AG09309 (cell line): Measurements from ENCODE around the gene EML2.

Source experiments
- DNase-seq: peaks from one replicate; pipeline ENCODE4 v3.0.0-alpha.2; 2010; ENCODE audit warnings: low read depth
- H3K4me3 ChIP-seq: 2 replicates; pipeline ENCODE4 v1.5.1; 2011; ENCODE audit warnings: mild to moderate bottlenecking, low read depth, low read length, moderate library complexity; ENCODE audit not compliant: control insufficient read depth
- TF ChIP-seq, protein P1 (sequence below): IDR thresholded peaks from 2 replicates; pipeline ENCODE4 v1.5.1; 2011; ENCODE audit warnings: mild to moderate bottlenecking, low read depth, low read length, inconsistent platforms; ENCODE audit not compliant: insufficient read depth, control insufficient read depth; ENCODE audit errors: missing control alignments

The EML2 gene

DNA sequence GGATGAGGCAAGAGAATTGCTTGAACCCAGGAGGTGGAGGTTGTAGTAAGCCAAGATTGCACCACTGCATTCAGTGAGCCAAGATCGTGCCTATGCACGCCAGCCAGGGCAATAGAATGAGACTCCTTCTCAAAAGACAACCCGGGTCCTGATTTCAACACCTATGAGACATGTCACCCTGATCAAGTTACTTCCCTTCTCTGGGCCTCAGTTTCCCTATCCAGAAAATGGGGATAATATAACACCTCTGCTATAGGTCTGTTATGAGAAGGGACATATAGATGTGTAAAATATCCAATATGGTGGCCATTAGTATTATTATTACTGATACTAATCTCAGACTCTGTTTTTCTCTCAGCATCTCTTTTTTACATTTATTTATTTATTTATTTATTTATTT is 15.9 kb upstream of the EML2 start:
- TF ChIP-seq, protein P1, sequence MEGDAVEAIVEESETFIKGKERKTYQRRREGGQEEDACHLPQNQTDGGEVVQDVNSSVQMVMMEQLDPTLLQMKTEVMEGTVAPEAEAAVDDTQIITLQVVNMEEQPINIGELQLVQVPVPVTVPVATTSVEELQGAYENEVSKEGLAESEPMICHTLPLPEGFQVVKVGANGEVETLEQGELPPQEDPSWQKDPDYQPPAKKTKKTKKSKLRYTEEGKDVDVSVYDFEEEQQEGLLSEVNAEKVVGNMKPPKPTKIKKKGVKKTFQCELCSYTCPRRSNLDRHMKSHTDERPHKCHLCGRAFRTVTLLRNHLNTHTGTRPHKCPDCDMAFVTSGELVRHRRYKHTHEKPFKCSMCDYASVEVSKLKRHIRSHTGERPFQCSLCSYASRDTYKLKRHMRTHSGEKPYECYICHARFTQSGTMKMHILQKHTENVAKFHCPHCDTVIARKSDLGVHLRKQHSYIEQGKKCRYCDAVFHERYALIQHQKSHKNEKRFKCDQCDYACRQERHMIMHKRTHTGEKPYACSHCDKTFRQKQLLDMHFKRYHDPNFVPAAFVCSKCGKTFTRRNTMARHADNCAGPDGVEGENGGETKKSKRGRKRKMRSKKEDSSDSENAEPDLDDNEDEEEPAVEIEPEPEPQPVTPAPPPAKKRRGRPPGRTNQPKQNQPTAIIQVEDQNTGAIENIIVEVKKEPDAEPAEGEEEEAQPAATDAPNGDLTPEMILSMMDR, result no peak

DNA sequence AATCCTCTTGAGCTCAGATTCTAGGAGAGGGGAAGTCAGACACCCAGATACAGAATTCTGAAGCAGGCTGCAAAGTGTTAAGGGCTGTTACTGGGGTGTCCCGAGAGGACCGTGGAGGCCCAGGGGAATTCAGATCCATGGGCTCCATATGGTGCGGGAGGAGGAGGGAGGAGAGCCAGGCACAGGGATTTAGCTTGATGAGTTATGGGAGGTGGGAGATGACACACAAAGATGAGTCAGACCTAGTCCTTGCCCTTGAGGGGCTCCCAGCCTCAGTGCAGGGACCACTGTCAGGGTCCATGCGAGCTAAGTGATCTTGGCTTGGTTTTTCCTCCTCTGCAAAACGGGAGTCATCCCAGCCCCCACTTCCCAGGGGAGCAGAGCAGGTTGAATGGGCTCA is 14.4 kb upstream of the EML2 start:
- DNase-seq, result no peak
- TF ChIP-seq, protein P1, result no peak
- no peak overlapping the region for H3K4me3 ChIP-seq

More for the DNA sequence above, 15.9 kb upstream of the EML2 start:
- no peak overlapping the region for H3K4me3 ChIP-seq
- DNase-seq, result no peak

DNA sequence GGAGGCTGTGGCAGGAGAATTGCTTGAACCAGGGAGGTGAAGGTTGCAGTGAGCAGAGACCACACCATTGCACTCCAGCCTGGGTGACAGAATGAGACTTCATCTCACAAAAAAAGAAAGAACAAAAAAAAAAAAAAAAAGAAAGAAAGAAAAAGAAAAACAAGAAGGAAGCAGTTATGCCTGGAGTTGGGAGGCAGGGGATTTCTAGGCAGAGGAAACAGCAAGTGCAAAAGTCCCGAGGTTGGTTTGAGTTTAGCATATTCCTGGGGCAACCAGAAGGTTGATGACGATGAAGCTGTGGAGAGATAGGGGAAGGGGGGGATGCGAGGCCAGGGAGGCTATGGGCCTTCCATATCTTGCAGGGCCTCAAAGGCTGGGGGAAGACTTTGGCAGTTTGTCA is 11.5 kb upstream of the EML2 start:
- DNase-seq, result no peak
- no peak overlapping the region for H3K4me3 ChIP-seq
- TF ChIP-seq, protein P1, result no peak

DNA sequence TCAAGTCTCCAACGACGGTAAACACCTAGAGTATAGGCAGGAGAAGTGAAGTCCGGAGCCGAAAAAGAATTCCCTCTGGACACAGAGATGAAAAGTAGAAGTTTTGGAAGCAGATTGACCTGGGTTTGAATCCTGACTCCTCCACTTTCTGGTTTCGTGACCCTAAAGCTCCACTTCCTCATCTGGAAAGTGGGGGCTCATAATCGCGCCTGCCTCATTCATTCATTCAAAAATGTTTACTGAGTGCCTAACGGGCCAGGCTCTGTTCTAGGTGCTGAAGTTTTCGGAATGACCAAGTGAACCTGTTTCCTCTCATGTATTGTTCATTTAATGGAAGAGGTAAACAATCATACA is 7.1 kb upstream of the EML2 start:
- H3K4me3 ChIP-seq, result no peak overlapping the region
- no peak for DNase-seq
- TF ChIP-seq, protein P1, result no peak

GRCh38 chr19:45645631-45646344 is 6.6 kb upstream of the EML2 start:
- TF ChIP-seq, protein P1, result no peak
- DNase-seq, result no peak
- peak overlapping the region; percentile 42 for H3K4me3 ChIP-seq

DNA sequence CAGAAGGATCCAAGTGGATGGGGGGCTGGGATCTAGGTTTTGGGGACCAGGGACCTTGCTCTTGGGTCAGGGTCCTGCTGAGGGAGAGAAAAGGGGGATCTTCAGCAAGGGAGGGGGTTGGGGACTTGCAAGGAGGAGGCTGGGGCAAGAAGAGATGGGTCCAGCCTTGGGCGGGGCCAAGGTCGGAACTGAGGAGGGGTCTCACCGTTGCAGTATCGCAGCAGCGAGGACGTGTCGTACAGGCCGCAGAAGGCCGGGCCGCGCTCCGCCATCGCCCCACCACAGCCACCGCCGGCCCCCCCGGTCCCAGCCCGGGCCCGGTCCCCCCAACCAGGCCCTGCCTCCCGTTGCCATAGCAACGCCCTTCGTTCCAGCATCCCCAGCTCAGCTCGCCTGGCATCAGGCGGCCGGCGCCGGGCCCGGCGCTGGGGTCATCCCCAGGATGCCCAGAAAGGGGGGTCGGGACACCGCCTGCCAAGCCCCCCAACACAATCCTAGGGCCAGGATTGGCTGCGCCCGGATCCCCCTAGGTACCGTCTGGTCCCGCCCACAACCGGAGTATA is 6.0 kb upstream of the EML2 start:
- TF ChIP-seq, protein P1, result no peak
- no peak for DNase-seq
- peak overlapping the region; percentile 42 for H3K4me3 ChIP-seq
